ENCODE results near the gene AKIRIN2.

AKIRIN2 gene

DNA sequence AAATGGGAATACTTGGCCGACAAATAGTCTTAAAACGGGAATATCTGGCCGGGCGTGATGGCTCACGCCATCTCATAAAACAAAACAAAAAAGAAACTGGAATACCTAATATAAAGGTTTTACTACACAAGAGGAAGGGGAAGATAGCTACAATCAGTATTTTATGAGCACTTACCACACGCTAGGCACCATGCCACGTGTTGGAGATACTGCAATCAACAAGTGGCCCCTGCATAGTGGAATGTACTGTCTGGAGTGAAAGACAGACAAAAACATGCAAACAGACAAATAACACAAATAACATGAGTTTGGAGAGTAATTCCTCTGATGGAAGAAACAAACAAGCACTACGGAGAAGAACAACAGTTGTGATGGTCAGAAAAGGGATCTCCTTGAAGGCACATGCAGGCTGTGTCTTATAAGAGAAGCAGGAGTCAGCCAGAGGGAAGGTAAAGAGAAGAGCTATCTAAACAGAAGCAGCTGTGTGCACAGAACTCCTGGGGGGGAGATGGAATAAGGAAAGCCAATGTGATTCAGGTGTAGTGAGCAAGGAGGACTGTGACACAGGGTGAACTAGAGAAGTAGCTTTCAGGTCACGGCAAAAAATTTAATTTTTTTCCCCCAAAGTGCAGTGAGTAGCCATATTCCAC lies 39.1 kb upstream of the AKIRIN2 start:
- peak overlapping the region; percentile 77 for H3K27ac ChIP-seq

DNA sequence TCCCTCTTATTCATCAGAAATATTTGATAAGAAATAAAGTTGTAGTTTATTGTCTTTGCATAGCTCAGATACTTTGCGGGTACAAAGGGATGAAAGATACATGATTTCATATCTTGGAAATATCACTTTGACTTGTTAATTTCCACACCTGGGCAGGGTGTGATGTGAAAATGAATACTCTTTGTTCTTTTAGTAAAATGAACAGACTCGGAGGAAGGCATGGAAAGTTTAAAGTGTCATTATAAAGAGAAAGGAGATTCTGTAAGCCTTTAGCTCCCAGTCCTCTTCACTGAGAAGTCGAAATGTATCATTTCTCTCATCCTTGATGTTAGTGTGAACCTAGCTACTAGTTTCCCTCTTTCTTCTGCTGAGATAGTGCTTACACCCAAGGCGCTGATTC lies 36.7 kb upstream of the AKIRIN2 start:
- Histone ChIP-seq H3K4me3 (ENCODE audit: low read depth in 1 of 2, low read length in 1 of 2) (no peak overlapping the region), H3K36me3 (no peaks in the 10 kb centered on the region), H3K27ac (no peak overlapping the region), H3K27me3 (no peaks in the 10 kb centered on the region), H3K4me1 (ENCODE audit: control insufficient read depth in 1 of 2, insufficient read depth in 1 of 2, low read depth in 1 of 2, low read length in 1 of 2) (peaks cover 18 to 23% of the 10 kb centered on the region in 2 experiments), H3K9me3 (no peaks in the 10 kb centered on the region)
- no peak for TF ChIP-seq CTCF (IDR thresholded peaks at IDR 0.05)

More for the DNA sequence above, 39.1 kb upstream of the AKIRIN2 start:
- TF ChIP-seq CTCF (IDR thresholded peaks at IDR 0.05), result no peak
- Histone ChIP-seq H3K4me1 (ENCODE audit: control insufficient read depth in 1 of 2, insufficient read depth in 1 of 2, low read depth in 1 of 2, low read length in 1 of 2) (peaks cover 13 to 15% of the 10 kb centered on the region in 2 experiments), H3K27me3 (no peaks in the 10 kb centered on the region), H3K4me3 (ENCODE audit: low read depth in 1 of 2, low read length in 1 of 2) (no peak overlapping the region), H3K36me3 (no peaks in the 10 kb centered on the region), H3K9me3 (no peaks in the 10 kb centered on the region)

DNA sequence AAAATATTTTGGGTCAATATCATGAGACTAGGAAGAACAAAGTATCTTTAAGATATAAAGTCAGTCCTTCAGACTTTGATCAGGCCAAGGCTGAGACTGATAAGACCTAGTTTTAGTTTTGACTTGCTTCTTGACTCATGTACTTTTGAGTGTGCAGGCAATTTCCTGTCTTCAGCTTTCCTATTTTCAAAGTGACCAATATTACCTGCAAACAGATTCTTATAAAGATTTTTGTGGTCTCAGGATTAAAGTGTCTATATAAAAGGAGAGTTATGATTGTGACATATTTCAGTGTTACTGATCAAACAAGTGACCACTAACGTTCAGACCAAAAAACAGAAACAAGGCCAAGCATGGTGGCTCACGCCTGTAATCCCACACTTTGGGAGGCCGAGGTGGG lies 36.0 kb upstream of the AKIRIN2 start:
- H3K36me3 ChIP-seq, result no peaks in the 10 kb centered on the region
- TF ChIP-seq CTCF (IDR thresholded peaks at IDR 0.05), result no peak
- H3K4me3 ChIP-seq (ENCODE audit: low read depth in 1 of 2, low read length in 1 of 2), result no peak overlapping the region
- H3K4me1 ChIP-seq (ENCODE audit: control insufficient read depth in 1 of 2, insufficient read depth in 1 of 2, low read depth in 1 of 2, low read length in 1 of 2), result peaks cover 26 to 31% of the 10 kb centered on the region in 2 experiments
- H3K9me3 ChIP-seq, result no peaks in the 10 kb centered on the region
- H3K27ac ChIP-seq, result no peak overlapping the region
- H3K27me3 ChIP-seq, result no peaks in the 10 kb centered on the region

- Histone ChIP-seq H3K36me3 (no peaks in the 10 kb centered on the region), H3K4me3 (ENCODE audit: low read depth in 1 of 2, low read length in 1 of 2) (no peak overlapping the region), H3K9me3 (no peaks in the 10 kb centered on the region), H3K4me1 (ENCODE audit: control insufficient read depth in 1 of 2, insufficient read depth in 1 of 2, low read depth in 1 of 2, low read length in 1 of 2) (peaks cover 27 to 32% of the 10 kb centered on the region in 2 experiments), H3K27ac (peak overlapping the region; percentile 24), H3K27me3 (no peaks in the 10 kb centered on the region)
- no peak for TF ChIP-seq CTCF (IDR thresholded peaks at IDR 0.05)
Measured at GRCh38 chr6:87736809-87737540, 34.9 kb upstream of the AKIRIN2 start.

- TF ChIP-seq CTCF (IDR thresholded peaks at IDR 0.05), result no peak
- H3K27ac ChIP-seq, result peak overlapping the region; percentile 95
Measured at GRCh38 chr6:87731818-87732661, 30.0 kb upstream of the AKIRIN2 start.

More at GRCh38 chr6:87731818-87732661, 30.0 kb upstream of the AKIRIN2 start:
- Histone ChIP-seq H3K9me3 (no peaks in the 10 kb centered on the region), H3K4me3 (ENCODE audit: low read depth in 1 of 2, low read length in 1 of 2) (peak overlapping the region; percentile 53 to 57), H3K27me3 (no peaks in the 10 kb centered on the region), H3K4me1 (ENCODE audit: control insufficient read depth in 1 of 2, insufficient read depth in 1 of 2, low read depth in 1 of 2, low read length in 1 of 2) (peaks cover 60 to 67% of the 10 kb centered on the region in 2 experiments), H3K36me3 (no peaks in the 10 kb centered on the region)

Measured in neutrophil (primary cell).